ENCODE data around the gene FRMD7. TPM values are rescaled to one million over a fixed set of nuclear protein-coding genes. Genes with fewer than 3 reads are reported as not detected.

FRMD7 gene
- total RNA-seq, 1 experiment from 2014 or later = not detected

DNA sequence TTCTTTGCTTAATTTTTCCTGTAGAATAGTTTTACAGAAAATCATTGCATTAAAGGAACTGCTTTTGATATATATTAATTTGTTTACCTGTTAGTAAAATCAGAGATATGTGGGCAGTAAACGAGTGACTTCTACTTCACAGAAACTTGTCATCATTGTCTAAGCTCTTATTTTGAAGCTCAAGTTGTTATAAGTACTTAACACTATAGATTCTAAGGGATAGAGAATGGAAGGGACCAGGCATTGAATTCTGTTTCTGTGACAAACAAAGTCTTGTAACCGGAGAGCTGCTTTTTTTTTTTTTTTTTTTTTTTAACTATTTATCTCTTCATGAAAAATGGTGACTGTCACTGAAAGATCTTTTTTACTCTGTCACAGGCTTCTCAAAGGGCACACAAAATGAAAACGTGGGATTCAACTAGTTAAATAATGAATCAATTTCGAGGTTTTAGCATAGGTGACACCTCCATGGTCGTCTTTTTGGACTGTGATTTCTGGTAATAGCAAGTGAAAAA lies 90.3 kb downstream of the FRMD7 start:
- ChIA-PET CTCF (no interaction called here), POLR2A (ENCODE audit: low non-redundant PET) (no interaction called here)
- TF ChIP-seq, protein P1, sequence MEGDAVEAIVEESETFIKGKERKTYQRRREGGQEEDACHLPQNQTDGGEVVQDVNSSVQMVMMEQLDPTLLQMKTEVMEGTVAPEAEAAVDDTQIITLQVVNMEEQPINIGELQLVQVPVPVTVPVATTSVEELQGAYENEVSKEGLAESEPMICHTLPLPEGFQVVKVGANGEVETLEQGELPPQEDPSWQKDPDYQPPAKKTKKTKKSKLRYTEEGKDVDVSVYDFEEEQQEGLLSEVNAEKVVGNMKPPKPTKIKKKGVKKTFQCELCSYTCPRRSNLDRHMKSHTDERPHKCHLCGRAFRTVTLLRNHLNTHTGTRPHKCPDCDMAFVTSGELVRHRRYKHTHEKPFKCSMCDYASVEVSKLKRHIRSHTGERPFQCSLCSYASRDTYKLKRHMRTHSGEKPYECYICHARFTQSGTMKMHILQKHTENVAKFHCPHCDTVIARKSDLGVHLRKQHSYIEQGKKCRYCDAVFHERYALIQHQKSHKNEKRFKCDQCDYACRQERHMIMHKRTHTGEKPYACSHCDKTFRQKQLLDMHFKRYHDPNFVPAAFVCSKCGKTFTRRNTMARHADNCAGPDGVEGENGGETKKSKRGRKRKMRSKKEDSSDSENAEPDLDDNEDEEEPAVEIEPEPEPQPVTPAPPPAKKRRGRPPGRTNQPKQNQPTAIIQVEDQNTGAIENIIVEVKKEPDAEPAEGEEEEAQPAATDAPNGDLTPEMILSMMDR (conservative IDR thresholded peaks at IDR 0.05; ENCODE audit: low read depth, low read length) = no peak
- no peak for TF ChIP-seq EZH2 (IDR thresholded peaks at IDR 0.05; ENCODE audit: borderline replicate concordance, low read depth, low read length, poor library complexity, severe bottlenecking)
- Histone ChIP-seq H3K4me1 (ENCODE audit: insufficient read depth, low read length, poor library complexity, severe bottlenecking) (peaks cover 10% of the 10 kb centered on the region), H3K27me3 (replicated peaks; ENCODE audit: insufficient read depth, low read depth, low read length, poor library complexity) (peaks cover 7% of the 10 kb centered on the region), H3K9me3 (ENCODE audit: low read depth, low read length, poor library complexity, severe bottlenecking) (no peaks in the 10 kb centered on the region), H3K4me3 (ENCODE audit: low read depth, low read length, poor library complexity, severe bottlenecking) (no peak overlapping the region), H3K27ac (ENCODE audit: low read depth, low read length, poor library complexity, severe bottlenecking) (no peak overlapping the region), H3K36me3 (ENCODE audit: insufficient read depth, low read length, poor library complexity, severe bottlenecking) (no peaks in the 10 kb centered on the region)
- no TSS peak for BruUV-seq (replicated peaks)
- no peak for DNase-seq (ENCODE audit: low spot score)
- intact Hi-C loops (cut with micrococcal nuclease; ENCODE audit: unreplicated experiment) = no loop called here

DNA sequence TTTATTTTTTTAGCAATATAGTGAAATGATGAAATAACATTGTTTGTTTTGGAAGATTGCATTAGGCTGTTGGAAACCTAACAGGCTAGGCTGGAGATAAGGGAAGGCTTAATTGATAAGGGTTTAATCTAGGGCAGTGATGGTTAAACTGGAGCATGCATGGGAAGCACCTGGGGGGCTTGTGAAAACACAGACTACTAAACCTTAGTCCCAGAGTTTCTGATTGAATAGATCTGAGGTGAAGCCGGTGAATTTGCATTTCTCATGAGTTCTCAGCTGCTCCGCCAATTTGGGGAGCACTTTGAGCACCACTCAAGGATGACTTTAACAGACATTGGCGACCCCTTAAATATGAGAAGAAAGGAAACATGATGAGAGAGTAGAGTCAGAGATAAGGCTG lies 93.2 kb downstream of the FRMD7 start:
- no peak for TF ChIP-seq EZH2 (IDR thresholded peaks at IDR 0.05; ENCODE audit: borderline replicate concordance, low read depth, low read length, poor library complexity, severe bottlenecking)
- TF ChIP-seq, protein P1 (conservative IDR thresholded peaks at IDR 0.05; ENCODE audit: low read depth, low read length) = no peak
- H3K4me1 ChIP-seq (ENCODE audit: insufficient read depth, low read length, poor library complexity, severe bottlenecking) = peaks cover 14% of the 10 kb centered on the region
- no peak overlapping the region for H3K27ac ChIP-seq (ENCODE audit: low read depth, low read length, poor library complexity, severe bottlenecking)
- peaks cover 3% of the 10 kb centered on the region for H3K27me3 ChIP-seq (replicated peaks; ENCODE audit: insufficient read depth, low read depth, low read length, poor library complexity)
- H3K4me3 ChIP-seq (ENCODE audit: low read depth, low read length, poor library complexity, severe bottlenecking) = no peak overlapping the region
- intact Hi-C loops (cut with micrococcal nuclease; ENCODE audit: unreplicated experiment) = no loop called here
- H3K36me3 ChIP-seq (ENCODE audit: insufficient read depth, low read length, poor library complexity, severe bottlenecking) = no peaks in the 10 kb centered on the region
- POLR2A ChIA-PET (ENCODE audit: low non-redundant PET) = no interaction called here
- no peak for DNase-seq (ENCODE audit: low spot score)
- H3K9me3 ChIP-seq (ENCODE audit: low read depth, low read length, poor library complexity, severe bottlenecking) = no peaks in the 10 kb centered on the region
- CTCF ChIA-PET = no interaction called here
- BruUV-seq (replicated peaks) = no TSS peak

DNA sequence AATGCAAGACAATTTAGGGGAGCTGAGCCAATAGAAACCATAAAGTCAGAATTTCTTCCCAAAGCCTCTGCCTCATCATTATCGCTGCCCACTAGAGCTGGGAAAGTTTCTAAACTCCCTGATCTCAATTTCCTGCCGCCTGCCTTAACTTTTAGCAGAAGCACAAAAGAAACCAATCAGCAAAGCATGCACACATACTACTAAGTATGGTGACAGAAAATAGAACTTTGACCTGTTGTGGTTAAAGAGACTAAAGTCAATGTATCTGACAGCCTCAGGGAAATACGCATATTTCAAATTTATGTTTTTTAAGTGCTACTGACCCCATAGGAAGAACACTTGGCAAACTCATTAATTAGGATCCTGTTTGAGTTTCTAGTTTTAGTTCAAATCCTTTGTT lies 94.7 kb downstream of the FRMD7 start:
- no peak for DNase-seq (ENCODE audit: low spot score)
- TF ChIP-seq, protein P1 (conservative IDR thresholded peaks at IDR 0.05; ENCODE audit: low read depth, low read length) = no peak
- no peak for TF ChIP-seq EZH2 (IDR thresholded peaks at IDR 0.05; ENCODE audit: borderline replicate concordance, low read depth, low read length, poor library complexity, severe bottlenecking)
- Histone ChIP-seq H3K27ac (ENCODE audit: low read depth, low read length, poor library complexity, severe bottlenecking) (no peak overlapping the region), H3K4me3 (ENCODE audit: low read depth, low read length, poor library complexity, severe bottlenecking) (no peak overlapping the region), H3K4me1 (ENCODE audit: insufficient read depth, low read length, poor library complexity, severe bottlenecking) (peaks cover 13% of the 10 kb centered on the region), H3K9me3 (ENCODE audit: low read depth, low read length, poor library complexity, severe bottlenecking) (no peaks in the 10 kb centered on the region), H3K36me3 (ENCODE audit: insufficient read depth, low read length, poor library complexity, severe bottlenecking) (no peaks in the 10 kb centered on the region), H3K27me3 (replicated peaks; ENCODE audit: insufficient read depth, low read depth, low read length, poor library complexity) (peaks cover 2% of the 10 kb centered on the region)
- POLR2A ChIA-PET (ENCODE audit: low non-redundant PET) = no interaction called here
- CTCF ChIA-PET = interaction anchor here (0.7 kb wide), 1 partner anchor 59 kb away, joined by 5 read pairs; no protein-coding TSS in a partner anchor
- intact Hi-C loops (cut with micrococcal nuclease; ENCODE audit: unreplicated experiment) = no loop called here
- no TSS peak for BruUV-seq (replicated peaks)

Data from A673 (cell line).